GM19328 (cell line): Measurements from ENCODE around the gene LHFPL3.

Source experiments
- ATAC-seq: cut with Tn5 transposase; IDR thresholded peaks from one replicate; pipeline ENCODE4 v1.9.1; 2021; ENCODE audit warnings: mild to moderate bottlenecking, moderate library complexity; ENCODE audit not compliant: unreplicated experiment

The LHFPL3 gene

DNA sequence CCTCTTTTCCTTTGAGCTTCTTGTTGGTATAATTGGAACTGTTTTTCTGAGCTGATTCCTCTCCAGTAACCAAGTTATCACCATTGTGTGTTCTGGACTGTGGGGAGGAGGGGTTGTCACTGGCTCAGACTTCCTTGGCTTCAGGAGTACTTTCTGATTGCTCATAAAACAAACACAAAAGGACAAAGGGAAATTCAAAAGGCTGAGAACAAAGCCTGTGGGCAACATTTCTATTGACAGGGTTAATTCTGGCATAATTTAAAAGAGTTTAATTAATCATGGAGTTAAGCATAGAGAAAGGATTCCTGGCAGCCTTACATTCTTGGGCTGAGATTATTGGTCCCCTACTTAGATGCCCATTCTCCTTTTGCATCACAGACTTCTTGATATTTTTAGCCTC lies 462.7 kb downstream of the LHFPL3 start:
- no peak for ATAC-seq

DNA sequence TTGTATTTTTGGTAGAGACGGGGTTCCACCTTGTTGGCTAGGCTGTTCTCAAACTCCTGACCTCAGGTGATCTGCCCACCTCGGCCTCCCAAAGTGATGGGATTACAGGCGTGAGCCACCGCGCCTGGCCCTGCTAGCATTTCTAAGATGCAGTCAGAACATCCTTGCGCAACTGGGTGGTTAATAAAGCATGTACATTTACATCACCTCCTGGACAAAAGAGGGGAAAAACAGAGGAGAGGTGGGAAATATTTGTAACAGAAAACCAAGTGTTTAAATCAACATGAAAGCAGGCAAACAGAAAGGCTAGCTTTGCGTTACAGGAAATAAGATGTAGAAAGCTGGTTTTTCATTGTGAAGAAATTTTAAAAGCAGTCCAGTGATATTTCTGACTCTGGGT lies 464.7 kb downstream of the LHFPL3 start:
- no peak for ATAC-seq

- ATAC-seq: no peak
Observed at GRCh38 chr7:104794154-104794553, 465.8 kb downstream of the LHFPL3 start.

- no peak for ATAC-seq
Observed at GRCh38 chr7:104794589-104794988, 466.2 kb downstream of the LHFPL3 start.

- ATAC-seq: no peak
Observed at GRCh38 chr7:104795086-104795485, 466.7 kb downstream of the LHFPL3 start.

- no peak for ATAC-seq
Observed at GRCh38 chr7:104795616-104796398, 467.4 kb downstream of the LHFPL3 start.

- no peak for ATAC-seq
Observed at GRCh38 chr7:104800307-104800706, 471.9 kb downstream of the LHFPL3 start.

DNA sequence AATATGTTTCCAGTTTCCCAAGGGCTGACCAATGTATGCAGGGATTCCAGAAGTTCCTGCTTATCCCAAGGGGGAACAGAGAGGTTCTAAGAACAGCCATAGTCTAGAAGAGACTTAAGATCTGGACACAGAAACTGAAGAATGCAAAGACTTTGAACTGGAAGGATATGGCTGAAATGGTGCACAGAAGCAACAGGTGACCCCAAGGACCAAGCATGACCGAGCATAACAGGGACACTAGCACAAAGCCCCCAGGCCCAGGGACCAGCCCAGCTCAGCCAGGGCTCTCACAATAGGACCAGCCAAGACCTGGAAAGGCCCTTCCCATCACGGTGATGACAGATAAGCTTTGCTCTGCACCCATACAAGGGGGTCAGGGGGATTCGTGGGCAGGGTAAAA lies 472.6 kb downstream of the LHFPL3 start:
- ATAC-seq: no peak

DNA sequence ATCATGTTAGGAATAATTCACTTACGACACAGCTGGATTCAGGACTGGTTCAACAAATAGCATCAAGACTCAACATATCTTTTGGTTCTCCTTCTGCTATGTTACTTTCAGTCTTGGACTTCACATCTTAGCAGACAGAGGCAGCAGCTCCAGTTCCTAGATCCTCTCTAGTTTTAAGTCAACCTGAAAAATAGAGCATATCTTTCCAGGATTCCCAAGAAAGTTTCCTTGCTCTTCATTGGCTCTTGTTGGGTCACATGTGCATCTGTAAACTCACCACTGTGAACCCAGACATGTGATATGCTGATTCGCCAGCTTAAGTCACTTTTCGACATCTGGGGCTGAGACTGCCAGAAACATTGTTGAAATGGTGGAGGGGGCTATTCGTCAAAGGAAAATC lies 475.5 kb downstream of the LHFPL3 start:
- ATAC-seq: no peak

DNA sequence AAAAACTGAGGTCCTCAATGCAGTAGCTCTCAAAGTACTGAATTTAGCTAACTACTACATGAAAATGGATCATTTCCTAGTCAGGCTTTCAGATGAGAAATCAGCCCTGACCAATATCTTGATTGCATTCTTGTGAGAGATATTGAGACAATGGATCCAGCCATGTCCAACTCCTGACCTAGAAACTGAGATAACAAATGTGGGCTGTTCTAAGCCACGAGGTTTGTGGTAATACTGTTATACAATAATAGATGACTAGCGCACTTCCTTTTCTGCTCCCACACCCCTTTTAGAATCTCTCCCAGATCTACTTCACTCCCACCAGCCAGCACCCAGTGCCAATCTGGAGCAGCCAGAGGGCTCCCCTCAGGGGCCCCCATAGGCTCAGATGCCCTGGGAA lies 476.3 kb downstream of the LHFPL3 start:
- ATAC-seq: no peak

DNA sequence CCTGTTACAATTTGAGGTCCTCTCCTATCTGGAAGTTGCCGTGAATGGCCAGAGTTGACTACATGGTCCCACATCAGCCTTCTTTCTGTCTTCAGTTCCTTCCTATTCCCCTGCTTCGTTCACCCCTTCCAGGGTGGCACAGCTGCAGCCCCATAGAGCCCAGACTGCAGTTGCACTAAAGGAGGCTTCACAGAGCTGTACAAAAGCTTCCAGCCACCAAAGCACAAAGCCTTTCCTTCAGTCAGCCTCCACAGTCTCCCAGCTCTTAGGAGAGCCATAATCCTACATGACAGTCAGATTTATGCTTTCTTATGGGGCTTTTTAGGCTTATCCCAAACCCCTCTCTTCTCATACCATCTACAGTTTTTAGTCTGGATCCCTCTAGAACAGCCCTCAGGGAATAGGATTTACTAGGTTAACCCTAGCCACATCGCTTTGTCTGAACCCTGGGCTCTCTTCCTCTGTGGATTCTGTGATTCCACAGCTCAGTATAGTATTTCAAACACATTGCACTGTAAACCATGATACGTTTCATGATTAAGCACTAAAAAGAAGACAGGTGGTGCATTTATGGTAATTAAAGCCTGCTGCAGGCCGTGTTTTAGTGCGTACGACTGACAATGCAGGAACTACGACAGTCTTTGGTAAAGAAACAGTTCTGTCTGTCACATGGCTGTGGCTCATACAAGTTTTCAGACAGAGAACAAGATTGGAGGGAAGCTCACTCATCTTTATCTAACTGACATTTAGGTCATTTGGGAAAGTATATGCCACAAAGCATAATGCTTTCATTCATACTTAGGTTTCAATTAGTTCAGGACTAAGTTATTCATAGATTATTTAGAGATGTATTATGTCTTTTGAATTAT lies 477.3 kb downstream of the LHFPL3 start:
- no peak for ATAC-seq

GRCh38 chr7:104807671-104808070 lies 479.3 kb downstream of the LHFPL3 start:
- ATAC-seq: no peak

GRCh38 chr7:104809906-104810305 lies 481.5 kb downstream of the LHFPL3 start:
- ATAC-seq: no peak

GRCh38 chr7:104814126-104814525 lies 485.7 kb downstream of the LHFPL3 start:
- ATAC-seq: no peak

GRCh38 chr7:104814671-104815400 lies 486.4 kb downstream of the LHFPL3 start:
- ATAC-seq: no peak

GRCh38 chr7:104816537-104816936 lies 488.1 kb downstream of the LHFPL3 start:
- no peak for ATAC-seq

GRCh38 chr7:104818961-104819880 lies 490.8 kb downstream of the LHFPL3 start:
- ATAC-seq: no peak

DNA sequence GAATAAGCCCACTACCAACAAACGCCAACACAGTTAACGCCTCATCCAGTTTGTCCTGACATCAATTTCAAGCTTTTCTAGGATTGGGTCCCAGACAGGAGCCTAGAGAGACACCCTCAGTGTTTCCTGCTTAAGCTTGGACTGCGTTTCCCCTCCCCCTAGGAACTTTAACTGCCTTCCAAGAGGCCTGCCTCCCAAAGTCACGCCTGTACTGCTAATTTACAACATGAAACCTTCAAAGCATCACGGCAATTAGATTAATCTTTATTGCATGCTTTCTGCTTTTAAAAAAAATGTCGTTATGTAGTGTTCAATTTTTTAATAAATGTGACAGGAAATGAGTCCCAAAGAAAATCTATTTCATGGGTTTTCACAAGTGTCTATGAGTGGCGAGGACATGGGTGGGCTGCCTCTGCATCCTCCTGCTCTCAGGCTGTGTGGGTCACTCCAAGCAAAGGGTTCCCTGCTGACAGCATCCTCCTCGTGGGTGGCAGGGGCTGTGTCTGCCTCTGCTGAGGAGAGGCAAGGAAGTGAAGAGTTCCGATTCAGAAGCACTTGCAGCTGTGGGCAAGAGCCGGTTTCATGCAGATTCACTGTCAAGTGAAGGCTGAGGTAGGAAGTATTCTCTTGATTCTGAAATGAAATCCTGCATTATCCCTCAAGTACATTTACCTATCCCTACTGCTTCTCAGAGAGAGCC lies 492.6 kb downstream of the LHFPL3 start:
- no peak for ATAC-seq

GRCh38 chr7:104823177-104823576 lies 494.8 kb downstream of the LHFPL3 start:
- no peak for ATAC-seq

DNA sequence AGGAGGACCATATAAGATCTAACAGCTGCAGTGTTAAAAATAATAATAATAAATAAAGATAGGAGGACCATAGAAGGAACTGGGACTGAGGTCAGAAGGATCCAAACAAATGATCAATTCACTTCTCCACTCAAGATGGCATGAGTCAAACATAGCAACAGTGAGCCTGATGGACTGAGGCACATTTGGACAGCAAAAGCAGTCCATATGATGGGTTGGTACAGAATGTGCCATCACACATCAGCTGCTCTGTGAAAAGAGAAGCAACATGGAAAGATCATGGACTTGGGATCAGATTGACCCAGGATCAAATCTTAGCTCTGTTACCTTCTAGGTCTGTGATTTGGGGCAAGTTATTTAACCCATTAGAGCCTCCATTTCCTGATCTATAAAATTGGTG lies 496.7 kb downstream of the LHFPL3 start:
- ATAC-seq: no peak
